ENCODE data around the gene PCDH11Y.
"Not testable (repeated sequence)": the region's sequence is repeated elsewhere in the genome, so short reads cannot be mapped to it uniquely, and the experiment has no call there.

DNA sequence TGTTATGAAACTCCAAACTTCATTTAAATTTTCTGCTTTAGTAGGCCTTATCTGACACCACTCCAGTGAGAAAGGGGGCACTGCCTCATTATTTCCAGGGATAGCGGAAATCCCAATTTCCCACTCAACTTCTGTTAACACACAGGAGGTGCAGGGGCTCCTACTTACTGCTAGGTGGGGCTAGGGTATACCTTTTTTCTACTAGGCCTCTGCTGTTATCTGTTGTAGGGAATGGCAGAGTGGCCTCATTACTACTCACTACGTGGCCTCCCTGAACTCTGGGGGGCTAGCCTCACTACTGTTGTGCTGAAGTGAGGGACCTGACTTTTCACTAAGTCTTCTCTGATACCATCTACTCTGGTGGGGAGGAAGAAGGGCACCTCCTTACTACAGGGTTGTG lies 215.0 kb downstream of the PCDH11Y start:
- TF ChIP-seq POLR2AphosphoS5 (IDR thresholded peaks at IDR 0.05); EP300 (IDR thresholded peaks at IDR 0.05; ENCODE audit: low read depth); POLR2A (IDR thresholded peaks at IDR 0.05): not testable (repeated sequence)
- TF ChIP-seq, protein P1, sequence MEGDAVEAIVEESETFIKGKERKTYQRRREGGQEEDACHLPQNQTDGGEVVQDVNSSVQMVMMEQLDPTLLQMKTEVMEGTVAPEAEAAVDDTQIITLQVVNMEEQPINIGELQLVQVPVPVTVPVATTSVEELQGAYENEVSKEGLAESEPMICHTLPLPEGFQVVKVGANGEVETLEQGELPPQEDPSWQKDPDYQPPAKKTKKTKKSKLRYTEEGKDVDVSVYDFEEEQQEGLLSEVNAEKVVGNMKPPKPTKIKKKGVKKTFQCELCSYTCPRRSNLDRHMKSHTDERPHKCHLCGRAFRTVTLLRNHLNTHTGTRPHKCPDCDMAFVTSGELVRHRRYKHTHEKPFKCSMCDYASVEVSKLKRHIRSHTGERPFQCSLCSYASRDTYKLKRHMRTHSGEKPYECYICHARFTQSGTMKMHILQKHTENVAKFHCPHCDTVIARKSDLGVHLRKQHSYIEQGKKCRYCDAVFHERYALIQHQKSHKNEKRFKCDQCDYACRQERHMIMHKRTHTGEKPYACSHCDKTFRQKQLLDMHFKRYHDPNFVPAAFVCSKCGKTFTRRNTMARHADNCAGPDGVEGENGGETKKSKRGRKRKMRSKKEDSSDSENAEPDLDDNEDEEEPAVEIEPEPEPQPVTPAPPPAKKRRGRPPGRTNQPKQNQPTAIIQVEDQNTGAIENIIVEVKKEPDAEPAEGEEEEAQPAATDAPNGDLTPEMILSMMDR (IDR thresholded peaks at IDR 0.05), result not testable (repeated sequence)

Measured in transverse colon (tissue), 4 donors.